GM18505 (cell line): ENCODE measurements around the gene SEZ6.

ENCODE experiments used
- ATAC-seq: cut with Tn5 transposase; IDR thresholded peaks from one replicate; pipeline ENCODE4 v1.9.1; 2021; ENCODE audit not compliant: unreplicated experiment
- POLR2A ChIP-seq: IDR thresholded peaks from 4 replicates; pipeline ENCODE4 v1.6.1; 2011; ENCODE audit warnings: borderline replicate concordance; ENCODE audit not compliant: insufficient read depth, insufficient read length; ENCODE audit errors: extremely low read depth

SEZ6 gene

DNA sequence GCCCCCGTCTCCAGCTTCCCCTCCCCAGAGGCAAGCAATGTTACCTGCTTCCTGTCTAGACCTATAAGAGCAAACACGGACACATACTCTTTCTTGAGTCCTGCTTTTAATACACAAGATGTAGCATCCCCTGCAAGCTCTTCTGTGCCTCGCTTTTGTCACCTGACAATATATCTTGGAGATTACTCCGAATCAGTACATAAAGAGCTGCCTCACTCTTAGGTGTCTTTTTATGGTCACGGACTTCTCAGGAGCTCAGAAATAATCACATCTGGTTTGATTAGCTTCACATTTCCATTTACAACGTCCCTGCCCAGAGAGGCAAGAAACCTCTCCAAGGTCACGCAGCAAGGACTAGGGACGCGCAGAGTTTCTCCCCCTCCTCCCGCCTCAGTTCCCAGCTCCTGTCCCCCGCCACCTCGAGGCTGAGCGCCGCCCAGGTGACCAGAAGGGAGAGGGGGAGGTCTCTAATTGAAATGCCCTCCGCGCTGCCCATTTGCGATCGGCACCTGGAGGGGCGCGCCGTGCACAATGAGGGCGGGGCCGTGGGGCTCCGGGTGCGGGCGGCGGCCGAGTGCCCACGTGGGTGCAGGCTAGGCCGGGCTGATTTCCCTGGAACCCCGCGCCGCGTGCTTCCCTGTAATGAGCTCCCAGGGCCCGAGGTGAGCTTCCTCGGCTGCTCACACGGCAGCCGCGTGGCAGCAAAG, 13.8 kb upstream of the SEZ6 start:
- no peak for TF ChIP-seq POLR2A
- no peak for ATAC-seq

DNA sequence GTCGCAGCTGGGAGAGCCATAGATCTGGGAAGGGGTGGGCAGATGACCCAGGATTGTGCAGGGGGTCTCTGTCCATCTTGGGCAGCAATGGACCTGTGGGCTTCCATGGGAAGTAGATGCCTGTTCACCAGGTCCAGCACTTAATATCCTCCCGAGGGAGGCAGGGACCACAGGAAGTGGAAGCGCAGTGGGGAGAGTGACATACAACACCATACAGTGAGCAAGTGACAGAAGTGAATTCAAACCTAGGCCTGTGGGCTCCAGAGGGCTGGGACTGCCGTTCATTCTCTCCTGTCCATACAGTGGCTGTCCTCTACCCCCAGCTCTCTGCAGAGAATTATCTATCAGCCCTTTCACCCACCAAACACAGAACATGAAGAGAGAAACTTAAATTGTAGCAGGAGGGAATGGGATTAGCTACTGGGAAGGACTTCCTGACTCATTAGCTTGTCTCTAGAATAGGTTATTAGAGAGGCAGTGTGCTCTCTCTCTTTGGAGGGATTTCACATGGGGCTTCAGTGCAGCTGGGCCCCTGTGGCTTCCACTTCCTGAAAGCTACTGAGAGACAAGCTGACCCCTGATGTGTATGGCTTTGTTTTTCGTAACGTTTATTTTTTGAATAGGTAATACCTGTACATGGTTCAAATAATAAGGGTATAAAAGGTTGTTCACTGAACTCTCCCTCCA, 13.1 kb upstream of the SEZ6 start:
- ATAC-seq: no peak
- TF ChIP-seq POLR2A: no peak

DNA sequence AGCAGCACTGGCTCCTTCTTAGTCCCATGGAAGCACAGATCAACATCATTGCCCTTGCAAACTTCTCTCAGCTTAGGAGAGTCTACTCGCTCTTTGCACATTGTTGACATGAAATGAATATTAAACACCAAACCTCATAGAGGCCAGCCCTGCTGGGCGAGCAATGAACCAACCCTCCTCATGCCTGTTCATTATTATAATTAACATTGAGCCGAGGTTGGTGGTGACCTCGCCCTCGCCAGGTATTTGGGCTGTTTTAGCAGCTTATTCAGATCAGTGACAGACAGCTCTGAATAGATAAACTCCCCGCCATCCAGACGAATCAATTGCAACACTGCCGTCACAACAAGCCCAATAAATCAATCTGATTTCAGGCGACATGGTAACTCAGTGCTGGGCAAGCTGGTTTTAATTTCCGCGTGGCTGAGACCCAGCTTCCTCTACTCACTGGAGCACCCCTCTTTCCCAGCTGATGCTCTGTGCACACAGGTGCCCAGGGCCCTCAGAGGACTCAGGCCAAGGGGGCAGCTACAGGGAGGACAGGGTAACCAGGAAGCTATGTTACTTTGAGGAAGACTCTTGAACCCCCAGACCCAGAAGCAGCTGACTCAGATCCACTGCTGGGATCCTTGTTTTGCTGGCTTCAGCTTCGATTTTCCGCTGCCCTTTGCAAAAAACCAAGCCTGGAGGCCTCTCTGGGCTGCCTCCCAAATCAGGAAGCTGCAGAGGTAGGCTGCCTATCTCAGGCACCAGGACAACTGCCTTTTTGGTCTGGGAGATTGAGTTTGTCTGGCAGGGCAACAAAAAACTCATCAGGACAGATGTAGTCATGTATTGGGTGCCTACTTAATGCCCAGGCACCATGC, 10.7 kb upstream of the SEZ6 start:
- no peak for TF ChIP-seq POLR2A
- ATAC-seq: no peak

DNA sequence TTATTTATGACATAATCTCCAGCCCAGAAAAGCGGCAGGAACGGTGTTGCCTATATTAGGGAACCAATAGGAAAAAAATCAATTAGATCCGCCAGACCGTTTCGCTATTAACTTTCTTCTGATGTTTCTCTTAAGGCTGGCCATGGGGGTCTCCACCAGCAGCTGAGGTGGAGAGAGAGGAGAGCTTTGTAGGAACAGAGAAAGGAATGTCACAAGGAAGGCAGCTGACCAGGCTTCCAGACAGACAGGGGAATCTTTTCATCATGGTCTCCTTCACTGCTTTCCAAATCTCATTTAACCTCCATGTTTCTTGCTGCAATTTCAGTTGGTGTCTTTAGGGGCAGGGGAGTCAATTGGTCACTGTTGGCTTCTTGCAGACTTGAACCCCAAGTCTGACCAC, 8.9 kb upstream of the SEZ6 start:
- TF ChIP-seq POLR2A: no peak
- ATAC-seq: no peak

DNA sequence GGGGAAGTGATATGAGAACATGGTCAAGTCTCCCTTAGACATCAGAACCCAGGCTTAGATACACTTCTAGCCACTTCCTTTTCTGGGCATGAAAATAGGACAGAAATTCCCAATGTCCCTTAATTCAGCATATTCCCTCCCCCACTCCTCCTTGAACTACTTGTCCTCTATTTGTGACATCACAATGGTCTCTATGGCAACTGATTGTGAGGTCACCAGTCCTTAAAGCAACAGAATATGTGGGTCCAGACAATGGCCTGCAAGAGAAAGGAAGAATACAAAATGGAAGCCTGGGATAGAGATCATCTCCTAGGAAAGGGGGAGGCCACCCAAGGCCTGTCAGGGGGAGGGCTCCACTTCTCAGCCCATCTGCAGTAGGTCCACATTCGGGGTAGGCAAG, 6.7 kb upstream of the SEZ6 start:
- ATAC-seq: no peak
- no peak for TF ChIP-seq POLR2A

DNA sequence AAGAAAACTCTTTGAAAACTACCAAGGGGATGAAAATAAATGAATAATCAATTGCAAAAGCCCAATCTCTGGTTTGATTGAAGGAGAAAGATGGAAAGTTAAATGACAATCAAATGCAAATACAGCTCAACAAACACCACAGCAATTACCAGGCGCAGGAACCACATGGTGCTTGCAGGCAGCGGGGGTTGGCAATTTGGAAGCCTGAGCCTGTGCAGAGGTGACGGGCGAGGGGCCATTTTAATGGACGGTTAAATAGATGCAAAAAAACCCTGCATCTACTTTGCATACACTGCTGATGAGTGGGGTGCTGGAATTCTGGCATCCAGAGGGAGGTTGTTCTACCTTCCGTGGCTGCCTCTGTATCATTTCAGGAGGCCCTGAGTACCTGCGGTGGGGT, 4.8 kb upstream of the SEZ6 start:
- no peak for ATAC-seq

DNA sequence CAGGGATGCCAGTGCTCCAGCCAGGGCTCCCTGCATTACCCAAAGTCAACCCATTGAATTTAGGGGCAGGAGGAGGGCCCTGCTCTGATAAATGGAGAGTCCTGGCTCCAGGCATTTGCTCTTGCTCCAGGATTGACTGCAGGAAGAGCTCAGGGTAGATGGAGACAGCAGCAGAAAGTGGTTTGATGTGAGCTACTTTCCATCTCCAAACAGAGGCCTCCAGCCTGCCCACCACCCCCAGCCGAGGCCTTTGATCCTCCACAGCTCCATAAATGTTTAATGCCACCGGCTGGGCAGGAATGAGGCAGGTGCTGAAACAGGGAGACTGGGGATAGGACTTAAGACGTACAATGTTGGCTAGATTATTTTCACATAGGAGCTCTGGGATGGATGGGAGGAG, 4.3 kb upstream of the SEZ6 start:
- no peak for ATAC-seq
- TF ChIP-seq POLR2A: no peak

More for the DNA sequence above, 4.8 kb upstream of the SEZ6 start:
- no peak for TF ChIP-seq POLR2A

DNA sequence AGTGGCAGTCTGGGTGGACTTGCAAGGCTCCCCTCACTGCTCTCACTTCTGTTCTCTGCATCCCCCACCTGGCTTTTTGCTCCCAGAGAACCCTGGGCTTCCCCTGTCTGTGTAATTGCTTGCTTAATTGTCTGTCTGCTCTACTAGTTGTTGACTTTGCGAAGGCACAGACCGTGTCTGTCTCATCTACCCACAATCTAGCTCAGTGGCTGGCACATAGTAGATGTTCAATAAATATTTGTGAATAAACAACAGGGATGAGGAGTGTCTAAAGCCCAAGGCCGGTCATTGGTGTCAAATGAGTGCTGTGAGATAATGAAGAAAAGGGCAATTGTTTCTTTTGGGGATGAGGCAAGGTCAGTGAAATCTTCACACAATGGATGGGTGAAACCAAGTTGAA, 2.8 kb upstream of the SEZ6 start:
- ATAC-seq: no peak
- TF ChIP-seq POLR2A: no peak

DNA sequence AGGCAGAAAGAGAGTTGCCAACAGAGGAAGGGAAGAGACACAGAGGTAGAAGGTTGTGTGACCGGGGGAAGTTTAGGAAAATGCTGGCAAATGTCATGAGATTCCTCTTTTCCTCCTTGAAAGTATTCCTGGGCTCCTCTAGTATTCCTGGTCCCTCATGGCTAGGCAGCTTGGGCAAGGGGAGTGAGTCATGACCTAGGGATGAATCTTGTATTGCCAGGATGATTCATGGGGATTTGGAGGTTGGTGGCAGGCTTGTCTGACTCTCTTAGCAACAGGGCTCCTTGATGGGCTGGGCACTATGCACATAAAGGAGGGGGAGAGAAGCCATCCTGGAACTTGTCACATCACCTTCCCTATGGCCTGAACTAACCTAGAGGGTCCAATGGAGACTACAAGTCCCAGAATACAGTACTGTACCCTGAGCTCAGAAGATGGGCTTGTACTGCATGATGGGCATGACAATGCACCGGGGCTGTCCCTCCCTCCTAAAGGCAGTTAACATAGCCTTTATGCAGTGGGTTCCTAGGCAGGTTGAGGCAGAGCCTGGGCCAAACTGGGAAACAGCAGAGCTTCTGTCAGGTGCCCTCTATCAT, 2.1 kb upstream of the SEZ6 start:
- no peak for ATAC-seq
- TF ChIP-seq POLR2A: no peak

GRCh38 chr17:29007456-29007855, 1.6 kb upstream of the SEZ6 start:
- TF ChIP-seq POLR2A: no peak
- ATAC-seq: no peak

DNA sequence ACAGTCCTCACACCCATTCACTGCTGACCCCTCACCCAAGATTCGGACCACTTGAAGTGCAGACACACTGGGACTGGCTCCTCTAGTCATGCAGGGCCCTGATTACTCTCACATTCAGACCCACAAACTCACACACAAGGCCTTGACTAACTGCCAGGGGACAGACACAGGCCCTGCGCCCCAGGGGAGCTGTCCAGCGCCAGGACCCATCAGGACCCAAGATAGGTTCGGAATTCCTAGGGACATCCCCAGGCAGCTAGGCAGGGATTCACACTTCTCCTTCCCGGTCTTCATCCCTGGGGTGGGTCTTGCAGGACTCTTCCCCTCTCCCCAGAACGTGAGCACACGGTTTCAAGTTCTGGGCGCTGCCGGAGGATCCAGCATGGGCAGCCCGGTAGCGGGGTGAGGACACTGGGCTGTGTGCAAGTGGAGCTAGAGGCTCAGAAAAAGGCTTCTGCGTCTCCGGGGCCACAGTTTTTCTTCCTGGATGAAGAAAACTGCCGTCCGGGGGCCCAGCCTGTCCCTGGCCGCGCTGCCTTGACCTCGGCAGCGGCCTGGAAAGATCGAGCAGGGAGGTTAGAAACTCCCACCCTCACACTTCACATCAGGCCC, 1.6 kb downstream of the SEZ6 start:
- ATAC-seq: no peak
- no peak for TF ChIP-seq POLR2A

DNA sequence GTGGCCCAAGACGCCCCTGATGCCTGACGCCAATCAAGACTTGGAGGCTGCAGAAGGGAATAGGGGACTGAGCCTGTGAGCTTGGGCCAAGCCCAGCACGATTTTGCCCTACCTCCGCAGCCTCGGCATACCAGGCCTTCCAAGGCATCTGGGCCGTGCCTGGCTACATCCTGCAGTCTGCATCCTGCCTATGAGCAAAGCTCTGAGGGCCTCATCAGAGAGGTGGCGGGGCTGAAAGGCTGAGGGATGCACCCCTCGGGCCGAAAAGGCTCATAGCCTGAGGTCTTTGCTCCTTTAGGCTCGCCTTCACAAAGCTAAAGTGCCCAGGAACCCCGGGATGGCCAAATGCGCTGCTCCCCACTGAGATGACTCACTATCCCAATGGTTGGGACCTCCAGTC, 2.5 kb downstream of the SEZ6 start:
- TF ChIP-seq POLR2A: no peak
- ATAC-seq: no peak

DNA sequence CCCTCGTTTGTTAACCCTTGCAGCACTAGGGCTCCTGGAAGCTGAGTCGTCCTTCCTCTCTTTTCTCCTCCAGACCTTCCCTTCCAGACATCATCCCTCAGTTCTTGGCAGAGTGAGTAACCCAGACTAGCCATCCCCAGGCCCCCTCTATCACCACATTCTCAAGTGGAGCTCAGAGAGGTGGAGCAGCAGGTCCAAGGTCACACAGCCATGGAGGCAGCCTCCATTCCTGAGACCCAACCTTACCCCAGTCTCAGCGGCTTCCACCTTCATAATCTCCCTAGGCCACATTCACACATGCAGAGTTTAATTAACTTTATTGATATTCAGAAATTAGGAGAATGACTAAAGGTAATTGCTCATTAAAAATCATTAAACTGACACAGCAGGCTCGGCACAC, 3.0 kb downstream of the SEZ6 start:
- TF ChIP-seq POLR2A: no peak
- ATAC-seq: no peak
